Measurements from ENCODE around the gene B9D2.

DNA sequence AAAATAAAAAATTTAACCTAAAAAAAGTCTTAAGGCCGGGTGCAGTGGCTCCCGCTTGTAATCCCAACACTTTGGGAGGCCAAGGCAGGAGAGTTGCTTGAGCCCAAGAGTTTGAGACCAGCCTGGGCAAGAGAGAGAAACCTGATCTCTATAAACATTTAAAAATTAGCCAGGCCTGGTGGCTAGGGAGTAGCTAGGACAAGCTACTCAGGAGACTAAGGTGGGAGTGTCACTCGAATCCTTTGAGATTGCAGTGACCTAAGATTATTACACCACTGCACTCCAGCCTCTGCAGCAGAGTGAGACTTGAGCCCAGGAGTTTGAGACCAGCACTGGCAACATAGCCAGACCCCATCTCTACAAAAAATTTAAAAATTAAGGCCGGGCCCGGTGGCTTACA, 52.9 kb downstream of the B9D2 start:
- TF ChIP-seq EZH2 (IDR thresholded peaks at IDR 0.05; ENCODE audit: borderline replicate concordance, low read length), result no peak
- TF ChIP-seq, protein P1, sequence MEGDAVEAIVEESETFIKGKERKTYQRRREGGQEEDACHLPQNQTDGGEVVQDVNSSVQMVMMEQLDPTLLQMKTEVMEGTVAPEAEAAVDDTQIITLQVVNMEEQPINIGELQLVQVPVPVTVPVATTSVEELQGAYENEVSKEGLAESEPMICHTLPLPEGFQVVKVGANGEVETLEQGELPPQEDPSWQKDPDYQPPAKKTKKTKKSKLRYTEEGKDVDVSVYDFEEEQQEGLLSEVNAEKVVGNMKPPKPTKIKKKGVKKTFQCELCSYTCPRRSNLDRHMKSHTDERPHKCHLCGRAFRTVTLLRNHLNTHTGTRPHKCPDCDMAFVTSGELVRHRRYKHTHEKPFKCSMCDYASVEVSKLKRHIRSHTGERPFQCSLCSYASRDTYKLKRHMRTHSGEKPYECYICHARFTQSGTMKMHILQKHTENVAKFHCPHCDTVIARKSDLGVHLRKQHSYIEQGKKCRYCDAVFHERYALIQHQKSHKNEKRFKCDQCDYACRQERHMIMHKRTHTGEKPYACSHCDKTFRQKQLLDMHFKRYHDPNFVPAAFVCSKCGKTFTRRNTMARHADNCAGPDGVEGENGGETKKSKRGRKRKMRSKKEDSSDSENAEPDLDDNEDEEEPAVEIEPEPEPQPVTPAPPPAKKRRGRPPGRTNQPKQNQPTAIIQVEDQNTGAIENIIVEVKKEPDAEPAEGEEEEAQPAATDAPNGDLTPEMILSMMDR (conservative IDR thresholded peaks at IDR 0.05 in 1 of 2, IDR thresholded peaks at IDR 0.05 in 1 of 2; ENCODE audit: extremely low read depth in 1 of 2, insufficient read depth in 1 of 2, low read depth in 1 of 2, low read length in 2 of 2), result no peak

Measured in mammary epithelial cell (primary cell).